Astrocyte of the spinal cord (primary cell): ENCODE measurements around the gene HNRNPLL.

Experiments used
- DNase-seq: peaks from one replicate; pipeline ENCODE4 v3.0.0; 2011; ENCODE audit warnings: low read depth, low spot score
- H3K4me3 ChIP-seq: 2 replicates; pipeline ENCODE4 v1.5.1; 2011; ENCODE audit warnings: low read depth, mild to moderate bottlenecking, low read length, moderate library complexity
- in situ Hi-C: cut with HindIII; loops from 2 replicates; pipeline ENCODE4 v1.10.0; 2017; ENCODE audit warnings: low sequenced_read_pairs
- TF ChIP-seq, protein P1 (sequence below): IDR thresholded peaks from 2 replicates; pipeline ENCODE4 v1.5.1; 2012; ENCODE audit warnings: low read depth, mild to moderate bottlenecking, low read length, inconsistent platforms

Gene HNRNPLL

DNA sequence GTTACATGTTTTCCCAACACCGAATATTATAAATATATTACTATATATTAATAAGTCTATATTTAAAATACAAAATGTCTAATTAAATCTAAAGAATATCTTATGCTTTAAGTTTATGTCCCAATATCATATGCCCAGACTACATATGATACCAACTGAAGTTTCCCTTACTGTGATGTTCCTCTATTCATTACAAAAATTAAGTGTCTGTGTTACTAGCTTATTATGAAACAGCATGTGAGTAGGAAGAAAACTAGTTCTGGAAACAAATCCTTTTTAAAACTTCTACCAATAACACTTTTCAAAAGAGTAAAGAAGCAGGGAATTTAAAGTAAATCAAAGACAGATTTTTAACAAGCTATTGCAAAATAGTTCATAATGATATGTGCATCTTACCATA, 17.8 kb downstream of the HNRNPLL start:
- no peak for DNase-seq
- in situ Hi-C loops: no loop called here
- no peak overlapping the region for H3K4me3 ChIP-seq
- TF ChIP-seq, protein P1, sequence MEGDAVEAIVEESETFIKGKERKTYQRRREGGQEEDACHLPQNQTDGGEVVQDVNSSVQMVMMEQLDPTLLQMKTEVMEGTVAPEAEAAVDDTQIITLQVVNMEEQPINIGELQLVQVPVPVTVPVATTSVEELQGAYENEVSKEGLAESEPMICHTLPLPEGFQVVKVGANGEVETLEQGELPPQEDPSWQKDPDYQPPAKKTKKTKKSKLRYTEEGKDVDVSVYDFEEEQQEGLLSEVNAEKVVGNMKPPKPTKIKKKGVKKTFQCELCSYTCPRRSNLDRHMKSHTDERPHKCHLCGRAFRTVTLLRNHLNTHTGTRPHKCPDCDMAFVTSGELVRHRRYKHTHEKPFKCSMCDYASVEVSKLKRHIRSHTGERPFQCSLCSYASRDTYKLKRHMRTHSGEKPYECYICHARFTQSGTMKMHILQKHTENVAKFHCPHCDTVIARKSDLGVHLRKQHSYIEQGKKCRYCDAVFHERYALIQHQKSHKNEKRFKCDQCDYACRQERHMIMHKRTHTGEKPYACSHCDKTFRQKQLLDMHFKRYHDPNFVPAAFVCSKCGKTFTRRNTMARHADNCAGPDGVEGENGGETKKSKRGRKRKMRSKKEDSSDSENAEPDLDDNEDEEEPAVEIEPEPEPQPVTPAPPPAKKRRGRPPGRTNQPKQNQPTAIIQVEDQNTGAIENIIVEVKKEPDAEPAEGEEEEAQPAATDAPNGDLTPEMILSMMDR: no peak

DNA sequence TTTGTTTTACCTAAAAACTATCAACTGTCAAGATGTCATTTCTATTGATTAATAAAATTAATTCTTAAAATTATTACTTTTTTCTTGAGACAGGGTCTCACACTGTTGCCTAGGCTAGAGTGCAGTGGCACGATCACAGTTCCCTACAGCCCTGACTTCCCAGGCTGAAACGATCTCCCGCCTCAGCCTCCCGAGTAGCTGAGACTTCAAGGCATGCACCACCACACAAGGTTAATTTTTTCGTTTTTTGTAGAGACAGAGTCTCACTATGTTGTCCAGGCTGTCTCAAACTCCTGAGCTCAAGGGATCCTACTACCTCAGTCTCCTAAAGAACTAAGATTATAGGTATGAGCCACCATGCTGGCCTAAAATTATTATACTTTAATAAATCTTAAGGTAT, 18.7 kb downstream of the HNRNPLL start:
- in situ Hi-C loops: no loop called here
- no peak overlapping the region for H3K4me3 ChIP-seq
- DNase-seq: no peak
- TF ChIP-seq, protein P1: no peak

DNA sequence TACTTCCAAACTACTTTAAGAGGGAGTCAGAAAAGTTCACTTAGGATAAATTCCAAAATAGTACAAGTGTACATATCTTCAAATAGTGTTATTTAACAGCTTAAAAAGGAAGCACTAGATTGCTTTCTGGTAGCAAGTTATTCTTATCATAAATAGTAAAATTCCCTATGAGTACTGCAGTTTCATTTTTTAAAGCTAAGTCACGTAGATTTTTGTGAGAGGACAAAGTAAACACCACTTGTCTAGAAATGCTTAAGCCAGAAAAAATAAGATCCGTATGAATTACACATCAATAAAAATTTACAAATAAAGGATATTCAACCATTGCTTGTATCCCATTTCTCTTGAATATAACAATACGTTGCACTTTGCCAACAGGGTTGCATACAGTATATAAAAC, 19.2 kb downstream of the HNRNPLL start:
- DNase-seq: no peak
- in situ Hi-C loops: no loop called here
- TF ChIP-seq, protein P1: no peak

DNA sequence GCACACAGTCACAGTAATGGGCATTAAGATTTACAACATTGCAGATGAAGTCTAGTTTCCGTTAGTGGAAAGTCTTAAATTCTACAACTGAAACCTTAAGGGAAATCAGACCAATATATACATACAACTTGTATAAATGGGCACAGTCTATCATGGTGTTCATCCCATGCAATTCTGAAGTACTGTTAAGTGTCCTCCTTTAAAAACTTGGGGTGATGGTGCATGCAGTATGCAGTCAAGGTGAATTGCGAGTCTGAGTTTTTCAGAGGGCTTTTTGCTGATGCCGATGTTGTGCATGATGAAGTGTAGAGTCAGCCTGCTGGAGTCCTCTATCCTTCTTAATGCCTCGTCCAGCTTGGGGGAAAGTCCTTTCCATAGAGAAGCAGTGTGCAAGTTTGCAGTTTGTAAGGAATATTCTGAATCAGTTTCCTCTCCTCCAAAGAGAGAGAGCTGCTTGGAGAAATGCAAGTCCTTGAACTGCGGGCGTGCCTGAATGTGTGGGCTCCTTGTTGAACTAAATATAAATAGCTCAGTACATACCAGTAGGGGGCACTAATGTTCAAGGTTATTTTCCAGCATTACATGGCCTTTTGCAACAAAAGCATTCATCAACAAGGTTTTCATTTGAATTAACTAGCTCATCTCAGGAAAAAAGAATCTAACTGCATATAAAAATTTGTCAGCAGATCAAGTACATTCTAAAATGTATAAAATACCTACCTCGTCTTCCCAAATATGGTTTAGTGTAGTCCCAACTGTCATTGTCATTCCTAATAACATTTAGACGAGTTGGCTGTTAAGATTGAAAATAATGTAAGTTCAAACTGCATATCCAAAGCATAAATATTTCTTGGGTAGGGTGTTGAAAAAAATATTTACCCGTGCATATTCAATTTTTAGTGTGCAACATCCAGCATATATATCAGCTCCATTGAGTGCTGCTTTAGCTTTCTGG, 21.3 kb downstream of the HNRNPLL start:
- no peak overlapping the region for H3K4me3 ChIP-seq
- TF ChIP-seq, protein P1: peak; percentile 45
- in situ Hi-C loops: no loop called here
- DNase-seq: peak; percentile 85

More for the DNA sequence above, 19.2 kb downstream of the HNRNPLL start:
- no peak overlapping the region for H3K4me3 ChIP-seq

DNA sequence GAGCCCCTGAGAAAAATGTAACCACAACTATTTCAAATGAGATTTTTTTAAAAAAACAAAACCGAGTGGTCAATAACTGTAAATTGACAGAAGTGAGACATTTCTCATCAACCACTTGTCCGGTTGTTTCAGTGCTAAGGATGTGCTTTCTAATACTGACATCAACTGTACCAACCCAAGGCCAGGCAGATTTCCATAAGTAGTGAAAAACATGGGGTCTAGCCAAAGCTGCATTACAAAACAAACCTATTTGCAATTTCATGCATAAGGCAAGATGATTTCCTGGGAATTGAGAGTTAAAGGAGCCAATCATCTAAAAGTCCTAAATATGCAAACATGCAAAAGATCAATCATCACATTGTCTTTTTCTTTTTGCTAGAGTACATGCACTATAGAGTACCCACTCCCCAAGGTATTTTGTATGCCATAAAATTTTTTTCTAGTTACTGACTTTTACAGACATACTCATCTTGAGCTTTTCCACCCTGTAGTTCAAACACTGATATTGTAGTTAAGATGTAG, 22.6 kb downstream of the HNRNPLL start:
- no peak for DNase-seq
- in situ Hi-C loops: no loop called here
- H3K4me3 ChIP-seq: no peak overlapping the region
- TF ChIP-seq, protein P1: no peak

DNA sequence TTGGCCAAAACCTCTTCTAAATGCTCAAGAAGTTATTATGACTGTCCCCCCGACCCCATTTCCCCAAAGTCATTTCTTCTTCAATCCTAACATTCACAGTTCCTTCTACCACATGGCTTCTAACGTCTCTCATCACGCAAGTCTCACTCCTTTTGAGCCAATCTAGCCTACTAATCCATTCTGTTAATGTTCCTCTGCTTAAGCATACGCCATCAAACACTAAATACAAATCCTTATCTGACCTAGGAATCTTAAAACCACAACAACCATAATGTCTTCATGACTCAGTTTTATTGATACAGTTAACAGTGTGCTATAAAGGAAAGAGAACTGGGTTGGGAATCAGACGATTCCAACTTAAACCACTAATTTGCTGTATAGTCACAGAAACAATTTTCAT, 23.9 kb downstream of the HNRNPLL start:
- no peak overlapping the region for H3K4me3 ChIP-seq
- DNase-seq: peak; percentile 44
- in situ Hi-C loops: no loop called here
- TF ChIP-seq, protein P1: no peak
